Measurements from ENCODE around the gene LARGE1. TPM values are rescaled to one million over a fixed set of nuclear protein-coding genes. Genes with fewer than 3 reads are reported as not detected.

Gene LARGE1
- total RNA-seq, 2 experiments from 2014 or later: 0.69 to 1.1 TPM

GRCh38 chr22:33842421-33843094, 77.7 kb downstream of the LARGE1 start:
- Mint-ChIP-seq H3K9me3 (peaks cover 6% of the 10 kb centered on the region), H3K4me3 (no peak overlapping the region), H3K4me1 (ENCODE audit: low read depth) (no peaks in the 10 kb centered on the region), H3K27me3 (ENCODE audit: low read depth) (no peaks in the 10 kb centered on the region), H3K36me3 (ENCODE audit: low read depth) (no peaks in the 10 kb centered on the region), H3K27ac (no peak overlapping the region)
- DNase-seq: no peak
- CTCF ChIA-PET: interaction anchor here (1.2 kb wide), 1 partner anchor 14 kb away, joined by 3 read pairs; no protein-coding TSS in a partner anchor
- intact Hi-C loops (cut with micrococcal nuclease): no loop called here

GRCh38 chr22:33842006-33842354, 78.3 kb downstream of the LARGE1 start:
- CTCF ChIA-PET: no interaction called here
- peaks cover 4% of the 10 kb centered on the region for H3K9me3 Mint-ChIP-seq

GRCh38 chr22:33841281-33842005, 78.8 kb downstream of the LARGE1 start:
- no peaks in the 10 kb centered on the region for H3K27me3 Mint-ChIP-seq (ENCODE audit: low read depth)
- H3K4me3 Mint-ChIP-seq: no peak overlapping the region
- peaks cover 1% of the 10 kb centered on the region for H3K9me3 Mint-ChIP-seq
- intact Hi-C loops (cut with micrococcal nuclease): no loop called here
- CTCF ChIA-PET: no interaction called here
- no peak overlapping the region for H3K27ac Mint-ChIP-seq
- no peaks in the 10 kb centered on the region for H3K36me3 Mint-ChIP-seq (ENCODE audit: low read depth)
- H3K4me1 Mint-ChIP-seq (ENCODE audit: low read depth): no peaks in the 10 kb centered on the region
- no peak for DNase-seq

More at GRCh38 chr22:33842006-33842354, 78.3 kb downstream of the LARGE1 start:
- Mint-ChIP-seq H3K27ac (no peak overlapping the region), H3K4me1 (ENCODE audit: low read depth) (no peaks in the 10 kb centered on the region), H3K36me3 (ENCODE audit: low read depth) (no peaks in the 10 kb centered on the region), H3K27me3 (ENCODE audit: low read depth) (no peaks in the 10 kb centered on the region), H3K4me3 (no peak overlapping the region)
- no peak for DNase-seq
- intact Hi-C loops (cut with micrococcal nuclease): no loop called here

GRCh38 chr22:33838644-33839043, 81.6 kb downstream of the LARGE1 start:
- CTCF ChIA-PET: no interaction called here
- Mint-ChIP-seq H3K27ac (no peak overlapping the region), H3K27me3 (ENCODE audit: low read depth) (no peaks in the 10 kb centered on the region), H3K4me1 (ENCODE audit: low read depth) (no peaks in the 10 kb centered on the region), H3K9me3 (no peaks in the 10 kb centered on the region), H3K36me3 (ENCODE audit: low read depth) (no peaks in the 10 kb centered on the region), H3K4me3 (no peak overlapping the region)
- DNase-seq: no peak
- intact Hi-C loops (cut with micrococcal nuclease): no loop called here

GRCh38 chr22:33837826-33838225, 82.5 kb downstream of the LARGE1 start:
- H3K9me3 Mint-ChIP-seq: no peaks in the 10 kb centered on the region
- DNase-seq: no peak
- no peak overlapping the region for H3K4me3 Mint-ChIP-seq
- H3K27me3 Mint-ChIP-seq (ENCODE audit: low read depth): no peaks in the 10 kb centered on the region
- no peaks in the 10 kb centered on the region for H3K36me3 Mint-ChIP-seq (ENCODE audit: low read depth)
- no peak overlapping the region for H3K27ac Mint-ChIP-seq
- intact Hi-C loops (cut with micrococcal nuclease): no loop called here
- H3K4me1 Mint-ChIP-seq (ENCODE audit: low read depth): no peaks in the 10 kb centered on the region
- CTCF ChIA-PET: no interaction called here

GRCh38 chr22:33835265-33835664, 85.0 kb downstream of the LARGE1 start:
- DNase-seq: no peak
- Mint-ChIP-seq H3K9me3 (no peaks in the 10 kb centered on the region), H3K27me3 (ENCODE audit: low read depth) (peaks cover 4% of the 10 kb centered on the region), H3K27ac (no peak overlapping the region), H3K4me3 (no peak overlapping the region), H3K4me1 (ENCODE audit: low read depth) (no peaks in the 10 kb centered on the region), H3K36me3 (ENCODE audit: low read depth) (no peaks in the 10 kb centered on the region)
- CTCF ChIA-PET: no interaction called here
- intact Hi-C loops (cut with micrococcal nuclease): no loop called here

- intact Hi-C loops (cut with micrococcal nuclease): no loop called here
- Mint-ChIP-seq H3K9me3 (no peaks in the 10 kb centered on the region), H3K4me3 (no peak overlapping the region), H3K4me1 (ENCODE audit: low read depth) (no peaks in the 10 kb centered on the region), H3K27ac (no peak overlapping the region), H3K36me3 (ENCODE audit: low read depth) (no peaks in the 10 kb centered on the region), H3K27me3 (ENCODE audit: low read depth) (peaks cover 4% of the 10 kb centered on the region)
- no peak for DNase-seq
- CTCF ChIA-PET: no interaction called here
Measured at GRCh38 chr22:33832558-33833151, 87.6 kb downstream of the LARGE1 start.

GRCh38 chr22:33831651-33832050, 88.6 kb downstream of the LARGE1 start:
- no peak overlapping the region for H3K27ac Mint-ChIP-seq
- CTCF ChIA-PET: no interaction called here
- H3K27me3 Mint-ChIP-seq (ENCODE audit: low read depth): peaks cover 4% of the 10 kb centered on the region
- no peaks in the 10 kb centered on the region for H3K36me3 Mint-ChIP-seq (ENCODE audit: low read depth)
- intact Hi-C loops (cut with micrococcal nuclease): no loop called here
- DNase-seq: no peak
- no peaks in the 10 kb centered on the region for H3K4me1 Mint-ChIP-seq (ENCODE audit: low read depth)
- no peaks in the 10 kb centered on the region for H3K9me3 Mint-ChIP-seq
- no peak overlapping the region for H3K4me3 Mint-ChIP-seq

GRCh38 chr22:33831207-33831606, 89.1 kb downstream of the LARGE1 start:
- H3K4me1 Mint-ChIP-seq (ENCODE audit: low read depth): no peaks in the 10 kb centered on the region
- no peaks in the 10 kb centered on the region for H3K36me3 Mint-ChIP-seq (ENCODE audit: low read depth)
- CTCF ChIA-PET: interaction anchor here (0.8 kb wide), 1 partner anchor 9 kb away, joined by 3 read pairs; no protein-coding TSS in a partner anchor
- H3K9me3 Mint-ChIP-seq: no peaks in the 10 kb centered on the region
- no peak overlapping the region for H3K4me3 Mint-ChIP-seq
- peaks cover 4% of the 10 kb centered on the region for H3K27me3 Mint-ChIP-seq (ENCODE audit: low read depth)
- no peak for DNase-seq
- intact Hi-C loops (cut with micrococcal nuclease): no loop called here
- no peak overlapping the region for H3K27ac Mint-ChIP-seq

GRCh38 chr22:33829546-33830280, 90.6 kb downstream of the LARGE1 start:
- no peak overlapping the region for H3K27ac Mint-ChIP-seq
- DNase-seq: no peak
- CTCF ChIA-PET: no interaction called here
- no peaks in the 10 kb centered on the region for H3K36me3 Mint-ChIP-seq (ENCODE audit: low read depth)
- H3K9me3 Mint-ChIP-seq: no peaks in the 10 kb centered on the region
- H3K4me1 Mint-ChIP-seq (ENCODE audit: low read depth): no peaks in the 10 kb centered on the region
- peaks cover 4% of the 10 kb centered on the region for H3K27me3 Mint-ChIP-seq (ENCODE audit: low read depth)
- intact Hi-C loops (cut with micrococcal nuclease): no loop called here
- H3K4me3 Mint-ChIP-seq: no peak overlapping the region

- Mint-ChIP-seq H3K4me1 (ENCODE audit: low read depth) (no peaks in the 10 kb centered on the region), H3K4me3 (no peak overlapping the region), H3K27ac (no peak overlapping the region), H3K9me3 (no peaks in the 10 kb centered on the region), H3K36me3 (ENCODE audit: low read depth) (no peaks in the 10 kb centered on the region), H3K27me3 (ENCODE audit: low read depth) (peaks cover 4% of the 10 kb centered on the region)
- DNase-seq: no peak
- CTCF ChIA-PET: no interaction called here
- intact Hi-C loops (cut with micrococcal nuclease): no loop called here
Measured at GRCh38 chr22:33828302-33828701, 92.0 kb downstream of the LARGE1 start.

GRCh38 chr22:33825761-33826160, 94.5 kb downstream of the LARGE1 start:
- H3K27me3 Mint-ChIP-seq (ENCODE audit: low read depth): no peaks in the 10 kb centered on the region

More at GRCh38 chr22:33825761-33826160, 94.5 kb downstream of the LARGE1 start:
- intact Hi-C loops (cut with micrococcal nuclease): no loop called here
- CTCF ChIA-PET: no interaction called here
- no peak for DNase-seq
- H3K27ac Mint-ChIP-seq: no peak overlapping the region
- no peaks in the 10 kb centered on the region for H3K9me3 Mint-ChIP-seq
- no peak overlapping the region for H3K4me3 Mint-ChIP-seq
- H3K36me3 Mint-ChIP-seq (ENCODE audit: low read depth): no peaks in the 10 kb centered on the region
- no peaks in the 10 kb centered on the region for H3K4me1 Mint-ChIP-seq (ENCODE audit: low read depth)
